GM19240 (cell line): ENCODE measurements around the gene PSMB7.

Experiments
- DNase-seq: peaks from one replicate; pipeline ENCODE4 v3.0.0; 2011; ENCODE audit warnings: low spot score; ENCODE audit not compliant: insufficient read length

Gene PSMB7

DNA sequence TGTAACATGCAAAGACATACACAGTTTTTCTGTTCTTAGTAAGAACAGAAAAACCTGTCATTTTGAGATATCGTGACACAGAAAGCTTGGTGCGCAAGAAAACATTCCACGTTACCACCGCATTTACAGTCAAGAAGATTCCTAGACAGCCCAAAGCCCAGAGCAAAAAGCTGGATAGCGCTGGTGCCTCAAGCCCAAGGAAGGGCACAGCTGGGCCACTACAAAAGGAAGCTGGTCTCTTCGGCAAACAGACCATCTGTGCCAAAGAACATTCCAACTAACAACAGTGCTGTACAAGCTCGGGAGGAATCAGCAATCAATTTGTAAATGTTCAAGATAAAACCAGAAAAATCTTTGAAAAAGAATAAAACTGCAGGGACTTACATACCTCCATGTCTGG is 31.0 kb downstream of the PSMB7 start:
- no peak for DNase-seq

DNA sequence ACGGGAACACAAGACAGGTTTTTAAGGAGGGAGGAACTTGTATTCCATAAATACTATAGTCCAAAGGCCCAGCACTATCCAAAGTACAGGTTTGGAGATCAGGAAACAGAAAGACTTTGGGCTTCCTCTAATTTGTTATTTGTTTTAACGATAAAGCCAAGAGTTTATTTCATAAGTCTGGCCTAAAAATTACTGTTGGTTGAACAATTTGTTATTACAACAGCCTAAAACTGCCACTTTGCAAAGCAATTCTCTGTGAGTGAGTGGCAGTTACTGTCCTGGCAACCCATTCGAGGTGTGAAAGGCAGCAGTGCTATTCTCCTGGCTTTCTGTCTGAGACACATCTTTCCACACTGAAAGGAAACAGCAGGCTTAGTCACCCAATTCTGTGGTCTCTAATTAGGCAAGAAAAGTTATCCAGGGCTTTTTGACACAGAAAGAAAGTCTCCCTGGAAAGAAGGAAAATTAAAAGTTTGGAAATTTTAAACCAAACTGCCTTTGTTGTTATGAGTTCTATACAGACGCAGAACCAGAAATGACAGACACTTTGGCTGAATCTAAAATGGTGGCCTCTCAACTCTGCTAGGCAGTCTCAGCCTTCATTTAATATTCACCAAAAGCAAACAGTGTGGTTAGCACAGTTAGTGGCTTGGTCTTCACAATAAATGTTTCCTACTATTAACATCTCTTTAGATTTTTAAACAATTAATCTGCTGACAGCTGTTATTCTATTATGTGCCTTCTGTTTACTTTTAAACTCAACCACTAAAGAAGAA is 33.9 kb downstream of the PSMB7 start:
- DNase-seq = no peak

DNA sequence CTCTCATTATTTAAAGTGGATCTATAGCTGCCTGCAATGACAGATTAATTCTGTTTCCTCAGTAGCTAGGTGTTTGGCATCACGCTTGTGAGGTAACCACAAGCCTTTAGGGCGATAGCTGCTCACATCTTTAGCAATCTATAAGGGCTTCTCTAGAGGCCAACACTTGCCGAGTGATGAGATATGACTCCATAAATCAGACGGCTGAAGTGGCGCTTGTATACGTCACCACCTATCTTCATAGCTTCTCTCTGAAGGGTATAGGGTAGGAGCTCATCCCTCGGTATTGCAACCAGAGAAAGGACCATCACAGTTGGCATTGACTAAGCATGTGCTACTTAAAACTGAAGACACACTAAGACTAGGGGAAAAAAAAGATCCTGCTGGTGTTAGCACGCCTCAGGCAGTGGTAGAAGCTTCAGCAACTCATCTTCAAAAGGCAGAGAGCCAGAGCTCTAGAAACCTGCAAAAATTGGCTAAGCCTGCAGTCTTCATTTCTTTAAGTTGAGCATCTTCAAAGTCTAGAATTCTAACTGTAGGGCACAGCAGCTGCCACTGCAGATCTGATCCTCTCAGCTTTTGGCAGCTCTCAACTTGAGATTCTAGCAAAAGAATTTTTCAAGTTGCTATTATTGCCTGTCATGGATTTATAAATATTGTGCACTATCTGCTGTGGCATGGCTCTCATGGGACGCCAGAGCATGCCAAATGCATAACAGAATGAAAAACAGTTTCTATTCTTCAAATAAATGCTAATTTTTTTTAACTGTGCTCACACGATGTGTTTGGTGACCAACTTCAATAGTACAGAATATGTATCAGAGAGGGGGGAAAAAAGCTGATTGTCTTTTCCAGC is 37.5 kb downstream of the PSMB7 start:
- no peak for DNase-seq

DNA sequence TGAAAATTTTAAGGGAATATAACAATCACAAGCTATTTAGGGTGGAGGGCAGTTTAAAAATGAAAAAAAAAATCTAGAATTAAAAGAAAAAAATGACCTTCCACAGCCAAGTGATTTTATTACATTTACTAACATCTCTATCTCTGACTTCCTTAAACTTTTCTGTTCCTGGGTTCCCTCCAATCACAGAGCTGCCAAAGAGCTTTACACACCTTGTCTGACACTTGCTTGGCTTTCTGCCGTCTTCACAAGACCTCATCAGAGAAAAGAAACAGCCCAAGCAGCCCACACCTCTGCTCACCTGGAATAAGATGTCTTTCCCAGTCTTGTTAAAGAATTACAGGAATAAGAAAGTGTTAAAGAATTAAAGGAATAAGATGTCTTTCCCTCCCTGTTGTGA is 38.9 kb downstream of the PSMB7 start:
- no peak for DNase-seq

DNA sequence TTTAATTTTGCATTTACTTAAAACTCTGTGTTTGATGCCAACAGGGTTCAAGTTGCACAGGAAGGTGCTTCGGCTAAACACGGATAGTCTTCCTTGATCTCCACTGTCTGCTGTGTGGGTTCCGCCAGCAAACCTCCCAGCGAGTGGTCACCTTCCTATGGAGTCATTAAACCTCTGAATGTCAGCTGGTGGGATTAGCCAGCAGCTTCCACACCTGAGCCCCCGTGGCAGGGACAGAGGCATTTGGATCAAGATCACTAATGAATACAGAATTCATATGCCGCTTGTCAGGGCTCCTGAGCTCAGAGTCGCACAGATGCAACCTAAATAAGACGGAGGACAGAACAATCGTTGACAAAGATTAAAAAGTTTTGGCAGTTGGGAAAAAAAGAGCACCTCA is 39.5 kb downstream of the PSMB7 start:
- DNase-seq = no peak

DNA sequence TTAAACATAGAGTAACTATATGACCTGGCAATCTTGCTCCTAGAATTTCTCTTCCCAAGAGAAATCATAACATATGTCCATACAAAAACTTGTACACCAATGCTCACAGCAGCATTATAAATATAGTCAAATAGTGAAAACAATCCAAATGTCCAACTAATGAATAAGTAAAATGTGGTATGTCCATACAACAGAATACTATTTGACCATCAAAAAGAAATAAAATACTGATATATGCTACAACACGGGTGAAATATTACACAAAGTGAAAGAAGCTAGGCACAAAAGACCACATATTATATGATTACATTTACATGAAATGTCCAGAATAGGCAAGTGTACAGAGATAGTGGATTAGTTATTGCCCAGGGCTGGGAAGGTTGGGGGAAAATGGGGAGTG is 41.4 kb downstream of the PSMB7 start:
- DNase-seq = no peak

DNA sequence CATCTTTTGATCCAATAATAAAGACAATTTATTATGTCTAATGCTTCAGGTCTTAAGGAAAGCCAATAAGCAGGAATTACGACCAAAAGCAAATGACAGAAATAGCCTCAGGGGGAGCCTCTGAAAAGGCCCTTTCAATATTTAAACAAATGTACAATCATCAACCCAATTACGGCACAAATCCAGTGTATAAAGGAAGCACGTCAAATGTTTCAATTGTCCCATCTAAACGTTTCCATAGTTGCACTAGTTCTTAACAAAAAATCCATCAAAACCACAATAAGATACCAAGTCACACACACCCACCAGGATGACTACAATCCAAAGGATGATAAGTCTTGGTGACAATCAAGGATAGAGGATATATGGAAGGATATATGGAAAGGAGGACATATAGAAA is 41.9 kb downstream of the PSMB7 start:
- no peak for DNase-seq

DNA sequence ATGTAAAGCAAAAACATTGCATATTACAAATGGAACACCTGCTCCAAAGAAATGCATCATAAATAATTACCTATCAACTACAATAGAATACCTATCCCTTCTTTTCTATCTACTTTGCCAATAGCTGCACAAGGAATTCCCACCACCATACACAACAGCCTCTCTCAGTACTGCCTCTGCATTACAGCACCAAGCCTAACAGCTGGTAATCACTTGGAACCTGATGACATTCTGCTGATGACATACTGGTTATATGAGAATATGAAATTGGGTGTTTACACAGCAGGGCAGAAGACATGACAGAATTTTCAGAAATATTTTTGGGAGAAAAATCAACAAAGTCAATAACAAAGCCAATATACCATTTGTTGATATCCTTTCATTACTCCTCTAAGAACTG is 43.2 kb downstream of the PSMB7 start:
- no peak for DNase-seq

DNA sequence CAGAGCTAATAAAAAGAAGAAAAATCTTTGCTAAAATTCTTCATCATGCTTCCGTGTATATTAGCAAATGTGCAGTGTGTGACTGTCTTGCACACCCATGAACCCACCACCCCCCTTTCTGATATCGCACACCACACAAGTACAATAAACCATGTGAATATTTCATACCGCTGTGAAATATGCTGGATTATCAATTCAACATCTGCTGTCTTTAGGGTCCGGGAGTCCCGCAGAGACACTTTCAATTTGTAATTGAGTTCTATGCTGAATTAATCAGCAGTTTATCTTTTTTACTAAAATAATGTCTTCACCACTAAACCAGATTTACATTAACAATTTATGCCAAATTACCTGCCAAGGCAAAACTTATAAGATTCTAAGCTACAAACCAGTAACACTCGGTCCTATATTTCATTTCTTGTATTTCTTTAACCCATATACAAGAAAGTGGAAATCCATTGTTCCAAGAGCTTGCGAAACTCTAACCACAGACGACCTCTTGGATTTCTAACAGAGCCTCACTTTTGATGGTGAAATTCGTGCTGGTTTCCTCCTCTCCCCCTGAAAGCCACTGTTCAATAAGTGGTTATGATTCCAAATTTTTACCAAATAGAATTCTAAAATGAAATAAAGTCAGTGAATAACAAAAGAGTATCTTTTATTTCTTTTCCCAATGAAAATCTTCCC is 44.2 kb downstream of the PSMB7 start:
- DNase-seq = no peak

DNA sequence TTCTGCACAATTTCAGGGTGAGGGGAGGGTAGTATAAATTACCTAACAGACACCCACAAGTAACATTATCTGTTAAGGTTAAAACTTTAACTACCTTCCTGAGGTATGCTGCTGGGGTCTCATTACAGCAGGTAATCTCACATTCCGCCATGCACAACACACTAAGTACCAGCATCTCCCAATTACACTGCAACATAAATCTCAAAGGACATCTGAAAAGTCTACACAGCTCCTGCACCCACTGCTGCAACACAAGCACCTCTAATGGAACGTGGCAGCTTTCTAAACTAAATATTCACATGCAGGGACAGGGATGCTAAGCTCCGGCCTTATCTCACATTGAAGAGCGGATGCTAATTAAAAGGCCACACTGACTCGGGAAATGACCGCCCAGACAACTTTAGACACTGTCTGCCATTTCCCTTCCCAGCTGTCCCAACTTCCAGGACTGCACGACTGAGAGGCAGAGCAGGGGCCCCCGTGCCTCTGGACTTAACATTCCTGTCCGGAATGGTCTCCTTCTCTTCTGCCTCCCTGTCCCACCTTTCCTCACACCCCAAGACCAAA is 45.9 kb downstream of the PSMB7 start:
- DNase-seq = no peak

DNA sequence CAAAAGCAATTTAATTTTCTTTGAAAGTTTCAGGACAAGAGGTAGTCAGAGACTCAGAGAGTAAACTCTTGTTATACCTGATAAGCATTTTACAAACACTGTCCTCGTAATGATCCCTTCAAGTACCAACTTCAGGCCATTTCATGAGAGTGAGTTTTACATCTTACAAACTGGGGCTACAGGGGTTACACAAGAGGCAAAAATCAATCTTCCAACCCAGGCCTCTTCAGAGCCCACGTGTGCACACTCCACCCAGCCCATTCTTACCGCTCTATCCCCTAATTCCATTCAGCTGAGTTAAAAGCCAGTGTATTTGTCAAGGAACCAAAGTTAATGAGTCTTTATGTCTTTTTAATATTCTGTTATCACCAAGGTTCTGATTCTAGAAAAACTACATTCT is 46.5 kb downstream of the PSMB7 start:
- DNase-seq = no peak

DNA sequence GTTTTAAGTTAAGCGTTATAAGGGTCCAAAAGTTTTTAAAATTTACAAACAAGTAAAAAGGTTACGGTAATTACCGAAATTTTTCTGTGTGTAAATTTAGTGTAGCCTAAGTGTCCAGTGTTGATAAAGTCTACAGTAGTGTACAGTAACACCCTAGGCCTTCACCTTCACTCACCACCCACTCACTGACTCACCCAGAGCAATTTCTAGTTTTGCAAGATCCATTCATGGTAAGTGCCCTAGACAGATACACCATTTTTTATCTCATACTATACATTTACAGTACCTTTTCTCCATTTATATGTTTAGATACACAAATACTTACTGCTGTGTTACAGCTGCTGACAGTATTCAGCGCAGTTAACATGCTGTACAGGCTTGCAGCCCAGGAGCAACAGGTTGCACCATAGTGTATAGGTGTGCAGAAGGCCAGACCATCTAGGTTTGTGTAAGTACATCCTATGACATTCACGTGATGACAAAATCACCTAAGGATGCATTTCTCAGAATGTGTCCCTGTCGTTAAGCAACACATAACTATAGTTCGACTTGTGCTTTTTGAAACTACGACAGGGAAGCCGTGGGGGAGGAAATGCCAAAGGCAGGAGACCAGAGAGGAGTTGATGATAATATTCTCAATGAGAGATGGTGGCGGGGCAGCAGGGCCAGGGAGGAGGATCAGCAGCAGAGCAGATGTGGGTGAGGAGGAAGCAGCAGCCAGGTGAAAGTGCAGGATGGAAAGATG is 48.6 kb downstream of the PSMB7 start:
- no peak for DNase-seq

DNA sequence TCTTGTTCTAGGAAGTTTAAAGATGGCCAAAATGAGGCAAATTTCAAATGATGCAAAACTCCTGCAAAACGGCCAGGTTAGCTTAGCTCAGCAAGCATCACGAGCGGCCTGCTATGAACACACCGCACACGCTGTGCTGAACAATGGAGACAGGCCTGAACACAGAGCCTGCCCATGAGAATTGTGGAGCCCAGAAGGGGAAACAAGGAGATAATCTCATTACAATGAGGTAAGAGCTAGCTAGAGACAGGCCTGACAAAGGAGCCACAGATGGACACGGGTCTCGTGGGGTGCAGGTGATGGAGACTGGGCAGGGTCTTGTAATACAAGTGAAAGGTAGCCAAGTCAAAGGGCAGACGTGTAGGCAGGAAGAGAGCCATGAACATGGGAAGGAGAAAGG is 50.2 kb downstream of the PSMB7 start:
- no peak for DNase-seq

DNA sequence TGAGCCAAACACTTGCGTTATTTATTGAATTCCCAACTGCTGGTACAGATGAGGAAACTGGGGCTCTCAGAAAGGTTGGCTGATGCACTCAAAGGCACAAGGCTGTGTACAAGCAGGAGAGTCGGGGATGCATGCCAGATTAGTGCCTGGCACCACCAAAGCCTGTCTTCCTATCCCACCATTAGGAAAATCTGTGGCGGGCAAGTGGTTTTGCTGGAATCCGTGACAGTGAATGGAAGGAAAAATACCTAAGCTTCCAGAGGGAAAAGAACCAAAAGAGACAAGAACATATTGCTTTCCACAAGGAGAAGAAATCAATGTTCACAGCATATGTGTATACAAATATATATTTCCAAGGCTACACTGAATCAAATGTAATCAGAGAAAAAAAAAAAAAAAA is 51.1 kb downstream of the PSMB7 start:
- DNase-seq = no peak

DNA sequence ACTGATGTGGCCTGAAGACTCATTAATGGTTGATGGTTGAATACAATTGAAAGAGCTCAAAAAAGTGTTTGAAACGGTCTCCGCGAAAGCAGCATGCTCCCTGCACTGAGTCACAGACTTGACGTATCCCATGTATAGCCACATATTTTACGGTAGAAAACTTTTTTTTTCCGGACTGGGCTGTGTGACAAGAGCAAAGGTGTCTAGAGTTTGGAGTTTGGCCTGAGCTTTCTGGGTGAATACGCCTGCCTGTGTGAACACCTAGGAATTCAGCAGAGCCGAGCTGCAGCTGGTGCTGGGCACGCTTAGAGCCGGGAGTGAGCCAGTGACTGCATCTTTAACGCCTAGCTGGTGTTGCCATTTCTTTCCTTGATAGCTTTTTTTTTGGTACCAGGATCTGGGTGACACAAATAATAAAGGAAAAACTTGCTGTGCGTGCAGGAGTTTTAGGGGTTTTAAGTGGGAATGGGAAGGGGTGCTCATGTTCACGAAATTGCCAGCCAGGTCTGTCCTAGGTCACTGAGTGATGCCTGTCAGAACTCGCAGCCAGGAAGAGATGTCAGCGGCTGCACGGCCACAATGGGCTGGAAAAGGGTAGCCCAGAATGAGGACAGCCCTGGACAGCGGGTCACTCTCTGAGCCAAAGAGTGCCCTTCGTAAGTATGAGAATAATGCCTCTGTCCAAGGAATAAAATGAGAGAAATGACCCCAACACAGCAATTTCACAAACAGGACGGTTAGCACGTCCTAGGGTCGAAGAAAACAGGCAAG is 51.7 kb downstream of the PSMB7 start:
- DNase-seq = no peak

DNA sequence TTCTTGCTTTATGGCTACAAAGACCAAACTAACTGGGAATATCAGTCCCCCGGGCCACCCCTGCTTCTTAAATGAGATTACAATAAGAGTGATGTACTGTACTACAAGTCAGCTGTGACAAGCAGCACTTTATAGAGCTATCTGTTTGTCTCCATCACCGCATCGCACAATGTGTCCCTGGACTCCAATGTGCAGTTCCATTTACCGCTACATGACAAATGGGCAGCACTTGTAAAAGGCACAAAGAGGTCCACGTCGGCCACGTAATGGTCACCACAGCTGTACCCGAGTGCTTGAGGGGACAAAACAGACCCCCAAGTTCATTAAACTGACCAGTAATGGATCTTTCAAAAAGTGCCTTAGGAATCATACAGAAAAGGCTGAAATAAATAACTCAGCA is 54.1 kb downstream of the PSMB7 start:
- DNase-seq = no peak

DNA sequence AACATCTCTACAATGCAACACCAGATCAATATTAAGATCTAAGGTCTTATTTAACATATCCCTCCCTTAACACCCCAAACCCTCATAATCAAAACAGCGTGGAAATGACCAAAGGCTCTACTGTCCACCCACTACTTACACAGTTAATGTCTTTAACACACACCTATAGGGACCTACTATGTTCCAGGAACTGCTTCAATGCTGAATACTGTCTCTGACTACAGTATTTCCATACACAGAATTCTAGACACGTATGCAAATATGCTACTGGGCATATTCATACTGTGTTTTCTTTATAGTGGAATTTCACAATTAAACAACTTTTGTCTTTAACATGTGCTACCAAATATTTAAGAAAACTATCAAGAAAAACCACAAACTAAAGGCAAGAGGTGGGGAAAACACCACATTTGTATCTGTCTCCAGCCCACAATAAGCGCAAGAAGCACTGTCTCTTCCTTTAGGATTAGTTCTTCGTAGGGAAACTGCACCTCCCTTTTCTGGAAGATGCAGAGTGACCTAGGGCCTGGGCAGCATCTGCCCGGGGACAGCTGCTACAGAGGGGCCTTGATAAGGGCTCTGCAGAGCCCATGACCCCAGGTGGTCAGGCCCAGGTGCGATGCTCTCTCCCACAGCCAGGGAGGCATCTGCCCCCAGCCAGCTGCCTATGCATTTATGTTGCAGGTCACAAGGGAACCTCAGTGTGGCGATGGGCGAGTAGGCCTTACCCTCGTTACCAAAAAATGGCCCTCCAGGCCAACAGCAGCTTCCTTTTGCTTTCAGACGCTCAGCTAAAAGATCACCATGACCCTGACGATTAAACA is 55.2 kb downstream of the PSMB7 start:
- DNase-seq = no peak

DNA sequence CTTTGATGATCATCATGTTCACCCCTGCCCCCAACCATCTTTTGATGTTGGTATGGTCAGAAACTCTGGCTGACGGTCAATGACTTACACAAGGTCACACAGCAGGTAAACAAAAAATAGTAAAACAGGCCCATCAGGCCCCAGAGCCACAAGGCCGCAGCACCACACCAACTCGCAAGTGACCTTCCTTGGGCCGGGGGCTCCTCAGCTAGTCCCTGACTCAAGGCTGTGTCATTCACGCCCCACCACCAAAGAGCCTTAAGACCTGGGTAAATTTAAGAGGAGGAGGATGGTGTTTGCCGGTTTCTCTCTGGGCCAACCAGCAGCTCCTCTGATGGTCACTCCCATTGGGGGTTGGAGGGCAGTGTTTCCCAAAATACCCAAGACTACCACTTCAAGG is 55.8 kb downstream of the PSMB7 start:
- no peak for DNase-seq

DNA sequence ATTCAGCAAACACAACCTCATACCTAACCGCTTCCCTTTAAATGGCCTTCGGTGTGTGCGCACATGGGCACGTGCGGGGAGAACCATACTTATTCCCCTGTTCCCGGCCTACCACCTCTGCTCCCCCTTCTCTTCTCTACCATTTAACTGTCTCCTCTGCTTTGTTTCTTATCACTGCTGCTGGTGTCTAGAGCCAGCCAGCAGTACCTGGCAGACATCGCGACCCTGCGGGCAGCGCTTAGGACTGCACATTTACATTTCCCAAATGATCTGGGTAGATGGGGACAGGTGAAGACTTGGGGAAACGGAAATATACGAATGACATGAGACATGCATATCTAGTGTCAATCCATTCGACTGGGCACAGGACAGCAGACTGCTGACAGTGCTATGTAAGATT is 56.6 kb downstream of the PSMB7 start:
- no peak for DNase-seq
